B cell (primary cell): ENCODE data around the gene DDR1. TPM values are rescaled to one million over a fixed set of nuclear protein-coding genes. Genes with fewer than 3 reads are reported as not detected.

Experiments
- ATAC-seq: fragments of 200-7000 bp; cut with Tn5 transposase; one replicate; pipeline ENCODE4 v1.10.0; 2021; ENCODE audit warnings: low read depth, mild to moderate bottlenecking, moderate number of reproducible peaks, moderate library complexity
- CTCF ChIA-PET: fragments of 350-600 bp; sonication (Branson Sonifier 250); formaldehyde crosslinking; loops from one replicate; lab custom pipeline; 2021; ENCODE audit warnings: antibody characterized with exemption, inconsistent platforms; lab: Charles Lee
- POLR2A ChIA-PET: fragments of 350-600 bp; sonication (Branson Sonifier 250); formaldehyde crosslinking; loops from one replicate; lab custom pipeline; 2021; ENCODE audit warnings: antibody characterized with exemption; lab: Charles Lee
- DNase-seq: peaks from one replicate; pipeline ENCODE4 v3.0.0; 2013
- H2AFZ ChIP-seq: 2 replicates; pipeline ENCODE4 v1.6.1; 2012; ENCODE audit warnings: mild to moderate bottlenecking, low read depth, low read length; ENCODE audit not compliant: insufficient read depth, poor library complexity, severe bottlenecking
- H3K27ac ChIP-seq, 2 donors: 1 replicate in 1 of 2; 2 replicates in 1 of 2; pipeline ENCODE4 v1.5.1; 2012 to 2013; ENCODE audit warnings: low read length in 2 of 2, mild to moderate bottlenecking in 2 of 2, moderate library complexity in 1 of 2
- H3K27me3 ChIP-seq, 4 experiments: fragments of 200-600 bp in 1 of 4; sonication (generic) in 1 of 4; replicated peaks in 1 of 4; 1 replicate in 2 of 4; 2 replicates in 2 of 4; pipeline versions ENCODE4 v1.6.1 to v1.7.0; 2013 to 2016; ENCODE audit warnings: low read length in 3 of 4, mild to moderate bottlenecking in 2 of 4, mixed read lengths in 1 of 4, moderate library complexity in 1 of 4; ENCODE audit not compliant: insufficient read depth in 4 of 4, control insufficient read depth in 3 of 4; ENCODE audit errors: control extremely low read depth in 1 of 4
- H3K36me3 ChIP-seq, 2 experiments: replicated peaks in 1 of 2; 1 replicate in 1 of 2; 2 replicates in 1 of 2; pipeline versions ENCODE4 v1.6.1 to v1.7.1; 2013; ENCODE audit warnings: low read length in 1 of 2; ENCODE audit not compliant: insufficient read depth in 2 of 2, control insufficient read depth in 1 of 2; ENCODE audit errors: control extremely low read depth in 1 of 2, extremely low read depth in 1 of 2
- H3K4me1 ChIP-seq, 2 donors: fragments of 200-600 bp in 1 of 2; sonication (generic) in 1 of 2; 1 replicate in 1 of 2; 2 replicates in 1 of 2; pipeline versions ENCODE4 v1.5.1 to v1.6.1; 2013 to 2017; ENCODE audit warnings: low read length in 2 of 2; ENCODE audit not compliant: control insufficient read depth in 2 of 2, insufficient read depth in 2 of 2
- H3K4me2 ChIP-seq: replicated peaks from 2 replicates; pipeline ENCODE3; 2012; ENCODE audit warnings: mild to moderate bottlenecking, low read depth, low read length; ENCODE audit not compliant: poor library complexity, severe bottlenecking
- H3K4me3 ChIP-seq, 5 experiments: fragments of 200-600 bp in 1 of 5; sonication (generic) in 1 of 5; 1 replicate in 3 of 5; 2 replicates in 2 of 5; pipeline versions ENCODE4 v1.5.1 to v1.7.0; 2011 to 2016; ENCODE audit warnings: low read length in 4 of 5, mild to moderate bottlenecking in 4 of 5, low read depth in 2 of 5, control low read depth in 1 of 5, moderate library complexity in 1 of 5; ENCODE audit not compliant: insufficient read depth in 1 of 5; ENCODE audit errors: control extremely low read depth in 1 of 5, extremely low read depth in 1 of 5
- H3K79me2 ChIP-seq: fragments of 200-600 bp; sonication (generic); one replicate; pipeline ENCODE4 v1.6.0; 2016; ENCODE audit warnings: low read length; ENCODE audit not compliant: control insufficient read depth, insufficient read depth
- H3K9ac ChIP-seq: fragments of 200-600 bp; sonication (generic); 2 replicates; pipeline ENCODE4 v1.6.1; 2017; ENCODE audit warnings: mild to moderate bottlenecking, low read length, moderate library complexity
- H3K9me3 ChIP-seq, 3 donors: one replicate each; pipeline versions ENCODE4 v1.6.1 to v1.7.1; 2013; ENCODE audit warnings: low read length in 2 of 3; ENCODE audit not compliant: control insufficient read depth in 2 of 3, insufficient read depth in 1 of 3; ENCODE audit errors: control extremely low read depth in 1 of 3
- H4K20me1 ChIP-seq: 2 replicates; pipeline ENCODE4 v1.6.0; 2012; ENCODE audit warnings: mild to moderate bottlenecking, low read length; ENCODE audit not compliant: insufficient read depth, control insufficient read depth, poor library complexity, severe bottlenecking
- H3K27ac Mint-ChIP-seq: one replicate; pipeline ENCODE4 v1.8.0; 2021; ENCODE audit warnings: mixed read lengths
- H3K27me3 Mint-ChIP-seq: one replicate; pipeline ENCODE4 v1.8.0; 2021; ENCODE audit warnings: mixed read lengths
- H3K4me1 Mint-ChIP-seq: one replicate; pipeline ENCODE4 v1.8.0; 2021; ENCODE audit warnings: mixed read lengths
- H3K4me3 Mint-ChIP-seq: one replicate; pipeline ENCODE4 v1.8.0; 2021; ENCODE audit warnings: mixed read lengths
- H3K9me3 Mint-ChIP-seq: one replicate; pipeline ENCODE4 v1.8.0; 2022; ENCODE audit warnings: mixed read lengths; ENCODE audit not compliant: insufficient read depth
- CTCF ChIP-seq: fragments of 200-600 bp; IDR thresholded peaks from one replicate; pipeline ENCODE4 v1.8.0; 2022; ENCODE audit warnings: antibody characterized with exemption, mild to moderate bottlenecking
- EZH2 ChIP-seq: IDR thresholded peaks from 2 replicates; pipeline ENCODE4 v1.6.1; 2012; ENCODE audit warnings: borderline replicate concordance, low read depth, mild to moderate bottlenecking, moderate library complexity, low read length; ENCODE audit not compliant: insufficient read depth, poor library complexity, severe bottlenecking
- WGBS: methylation state at CpG from one replicate; pipeline ENCODE4 v1.1.5; 2013; ENCODE audit warnings: missing lambda C conversion rate; ENCODE audit not compliant: insufficient coverage; 5-methylcytosine and 5-hydroxymethylcytosine counted together
- intact Hi-C: fragments of 100-400 bp; cut with micrococcal nuclease; formaldehyde crosslinking; loops from one replicate; pipeline ENCODE4 v1.10.0; 2022
- polyA plus RNA-seq: library from polyadenylated mRNA; depleted of rRNA; stranded (reverse); fragments of >200 nt; gene quantifications from 2 replicates; pipeline ENCODE4 v1.2.3, GENCODE V29; 2012
- total RNA-seq, 2 donors: library from RNA; stranded (reverse); fragments of 120-200 nt in 1 of 2; gene quantifications; 1 replicate in 1 of 2; 2 replicates in 1 of 2; pipeline versions ENCODE4 v1.2.3 to v1.2.4, GENCODE V29; 2013 to 2022

The DDR1 gene
- total and polyA plus RNA-seq, 2 donors (not counting 1 experiment from before 2014, with no cell fraction given): 28.8 to 61.7 TPM

DNA sequence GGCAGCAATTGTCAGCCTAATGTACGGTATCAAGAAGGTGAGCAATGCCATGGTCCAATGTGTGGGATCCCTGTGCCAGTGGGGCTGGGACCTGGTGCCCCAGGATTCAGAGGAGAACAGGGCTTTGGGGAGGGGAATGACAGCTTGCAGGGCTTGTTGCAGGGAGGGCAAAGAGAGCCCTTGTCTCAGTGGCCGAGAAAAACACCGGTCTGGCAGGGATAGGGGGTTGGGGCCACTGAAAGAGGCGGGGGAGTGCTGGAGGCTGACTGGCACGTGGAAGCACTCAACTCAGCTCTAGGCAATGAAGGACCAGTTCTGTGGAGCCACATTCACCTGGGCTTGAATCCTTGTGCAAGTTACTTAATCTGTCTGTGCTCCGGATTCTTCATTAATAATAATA lies 52.9 kb downstream of the DDR1 start:
- H3K79me2 ChIP-seq: no peaks in the 10 kb centered on the region
- Mint-ChIP-seq H3K27me3 (peaks cover 38% of the 10 kb centered on the region), H3K4me3 (no peak overlapping the region), H3K4me1 (no peaks in the 10 kb centered on the region), H3K9me3 (no peaks in the 10 kb centered on the region), H3K27ac (no peak overlapping the region)
- no peaks in the 10 kb centered on the region for H3K36me3 ChIP-seq
- WGBS: 92% methylated on average over 5 of the region's 6 CpGs
- CTCF ChIA-PET: no interaction called here
- POLR2A ChIA-PET: no interaction called here
- TF ChIP-seq CTCF: no peak
- no peak for TF ChIP-seq EZH2
- intact Hi-C loops: no loop called here
- ATAC-seq (no peak), DNase-seq (no peak)
- H3K9me3 ChIP-seq: no peaks in the 10 kb centered on the region
- H3K27me3 ChIP-seq: peaks cover 0 to 27% (median 8%) of the 10 kb centered on the region in 4 experiments
- no peaks in the 10 kb centered on the region for H4K20me1 ChIP-seq
- H3K4me3 ChIP-seq: no peak overlapping the region
- no peak overlapping the region for H3K9ac ChIP-seq
- H3K4me2 ChIP-seq: no peak overlapping the region
- H3K4me1 ChIP-seq: no peaks in the 10 kb centered on the region
- H2AFZ ChIP-seq: no peak overlapping the region
- no peak overlapping the region for H3K27ac ChIP-seq

DNA sequence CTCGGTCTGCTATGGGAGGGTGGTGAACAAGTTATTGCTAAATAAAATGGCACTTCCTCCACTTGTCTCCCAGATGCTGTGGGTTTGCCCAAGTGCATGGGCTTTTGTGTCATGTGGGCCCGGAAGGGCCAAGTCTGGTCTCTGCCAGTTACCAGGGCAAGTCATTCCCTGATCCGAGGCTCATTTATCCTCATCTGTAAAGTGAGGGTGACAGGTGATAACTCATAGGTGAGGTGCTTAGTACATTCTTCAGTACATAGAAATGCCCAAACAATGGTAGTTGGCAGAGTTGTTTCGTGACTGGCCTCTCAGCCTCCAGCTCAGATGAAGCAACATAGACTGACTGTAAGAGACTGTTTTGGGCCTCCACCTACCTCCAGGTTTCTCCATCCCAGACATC lies 54.4 kb downstream of the DDR1 start:
- Histone ChIP-seq H3K27me3 (peaks cover 0 to 42% (median 13%) of the 10 kb centered on the region in 4 experiments), H4K20me1 (no peaks in the 10 kb centered on the region), H3K79me2 (no peaks in the 10 kb centered on the region), H3K4me1 (no peaks in the 10 kb centered on the region), H3K9me3 (no peaks in the 10 kb centered on the region), H3K9ac (no peak overlapping the region), H3K4me2 (no peak overlapping the region), H3K27ac (no peak overlapping the region), H3K4me3 (no peak overlapping the region), H3K36me3 (no peaks in the 10 kb centered on the region), H2AFZ (no peak overlapping the region)
- no peaks in the 10 kb centered on the region for H3K9me3 Mint-ChIP-seq
- WGBS: 64% methylated on average over 2 of the region's 4 CpGs
- H3K27ac Mint-ChIP-seq: no peak overlapping the region
- CTCF ChIA-PET: no interaction called here
- H3K4me1 Mint-ChIP-seq: no peaks in the 10 kb centered on the region
- POLR2A ChIA-PET: no interaction called here
- no peak overlapping the region for H3K4me3 Mint-ChIP-seq
- no peak for DNase-seq
- peaks cover 46% of the 10 kb centered on the region for H3K27me3 Mint-ChIP-seq
- intact Hi-C loops: no loop called here
- ATAC-seq: no peak
- TF ChIP-seq EZH2: no peak
- no peak for TF ChIP-seq CTCF
